Right lung (tissue), 10 donors: ENCODE measurements around the gene UCK1. TPM values are rescaled to one million over a fixed set of nuclear protein-coding genes. Genes with fewer than 3 reads are reported as not detected.

Experiments
- DNase-seq, 2 donors: peaks; one replicate each; pipeline ENCODE4 v3.0.0-alpha.2; 2013
- long read RNA-seq, 8 donors: transcript quantifications; one replicate each; lab custom pipeline, GENCODE V29; 2026
- polyA plus RNA-seq, 5 donors: library from polyadenylated mRNA; unstranded; fragments of 120-200 nt; gene quantifications; one replicate each; pipeline versions ENCODE4 v1.2.1 to v1.2.3, GENCODE V29; 2013; ENCODE audit warnings: inconsistent platforms in 1 of 5, low replicate concordance in 1 of 5; ENCODE audit not compliant: insufficient read length in 5 of 5, insufficient read depth in 1 of 5

The UCK1 gene
- polyA plus RNA-seq, result 10 to 100 TPM; 26.2 to 31.5 (median 30.2) TPM
- long read RNA-seq, donor 1, transcript UCK1-204 (7 exons, 2,167 nt), result major isoform, 14 of 16 reads
- long read RNA-seq, donor 1, partial matches to known transcripts, result 0 of 16 reads
- long read RNA-seq, donor 1, other reads (novel, unspliced or antisense), result 0 of 16 reads
- long read RNA-seq, donor 2, transcript UCK1-204 (7 exons, 2,167 nt), result major isoform, 13 of 13 reads
- long read RNA-seq, donor 2, partial matches to known transcripts, result 0 of 13 reads
- long read RNA-seq, donor 2, other reads (novel, unspliced or antisense), result 0 of 13 reads
- long read RNA-seq, donor 3, transcript UCK1-204 (7 exons, 2,167 nt), result major isoform, 11 of 12 reads
- long read RNA-seq, donor 3, partial matches to known transcripts, result 0 of 12 reads
- long read RNA-seq, donor 3, other reads (novel, unspliced or antisense), result 0 of 12 reads
- long read RNA-seq, donor 4, transcript UCK1-204 (7 exons, 2,167 nt), result major isoform, 7 of 8 reads
- long read RNA-seq, donor 4, partial matches to known transcripts, result 0 of 8 reads
- long read RNA-seq, donor 4, other reads (novel, unspliced or antisense), result 0 of 8 reads
- long read RNA-seq, donor 5, transcript UCK1-204 (7 exons, 2,167 nt), result major isoform, 9 of 9 reads
- long read RNA-seq, donor 5, partial matches to known transcripts, result 0 of 9 reads
- long read RNA-seq, donor 5, other reads (novel, unspliced or antisense), result 0 of 9 reads
- long read RNA-seq, donor 6, transcript UCK1-204 (7 exons, 2,167 nt), result major isoform, 8 of 9 reads
- long read RNA-seq, donor 6, partial matches to known transcripts, result 0 of 9 reads
- long read RNA-seq, donor 6, other reads (novel, unspliced or antisense), result 0 of 9 reads
- long read RNA-seq, donor 7, transcript UCK1-204 (7 exons, 2,167 nt), result major isoform, 12 of 14 reads
- long read RNA-seq, donor 7, partial matches to known transcripts, result 0 of 14 reads
- long read RNA-seq, donor 7, other reads (novel, unspliced or antisense), result 0 of 14 reads
- long read RNA-seq, donor 8, transcript UCK1-204 (7 exons, 2,167 nt), result major isoform, 7 of 7 reads
- long read RNA-seq, donor 8, partial matches to known transcripts, result 0 of 7 reads
- long read RNA-seq, donor 8, other reads (novel, unspliced or antisense), result 0 of 7 reads

DNA sequence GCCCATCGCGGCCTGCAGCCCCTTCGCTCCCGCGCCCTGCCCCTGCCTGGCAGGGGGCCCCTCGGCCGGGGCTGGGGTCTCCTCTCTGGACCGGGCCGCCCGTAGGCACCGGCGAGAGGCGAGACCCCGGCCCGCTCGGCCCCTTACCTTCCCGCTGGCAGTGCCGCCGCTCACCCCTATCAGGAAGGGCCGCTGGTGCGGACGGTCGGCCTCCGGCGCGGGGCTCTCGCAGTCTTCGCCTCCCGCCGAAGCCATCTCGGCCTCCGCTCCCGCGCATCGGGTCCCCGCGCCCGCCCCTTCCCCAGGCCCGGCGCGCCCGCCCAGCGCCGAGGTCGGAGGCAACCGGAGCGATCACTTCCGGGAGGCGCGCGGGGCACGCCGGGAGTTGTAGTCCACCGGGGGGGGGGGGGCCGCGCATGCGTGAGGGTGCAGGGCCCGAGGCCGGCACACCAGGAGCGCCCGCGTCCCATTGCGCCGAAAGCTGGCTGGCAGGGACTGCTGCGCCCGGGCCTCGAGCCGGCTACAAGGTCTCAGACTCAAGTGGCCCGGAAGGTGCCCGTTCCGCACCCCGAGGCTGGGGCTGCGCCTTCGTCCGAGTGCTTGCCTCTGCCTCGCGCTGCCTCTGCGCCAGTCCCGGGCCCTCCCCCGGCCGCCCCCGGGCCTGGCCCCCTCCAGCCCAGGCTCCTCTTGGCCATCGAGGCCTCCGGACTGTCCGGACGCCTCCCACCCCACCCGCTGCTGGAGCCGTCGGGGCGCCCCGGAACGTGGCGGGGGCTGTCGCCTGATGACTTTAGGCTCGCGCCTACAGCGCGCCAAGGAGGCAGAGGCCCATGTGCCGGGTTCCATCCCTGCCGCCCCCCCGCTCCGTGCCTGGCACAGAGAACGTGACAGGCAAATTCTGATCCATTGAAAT, at the start of gene UCK1:
TSS of gene UCK1 (minus strand) at position 344 of the 913 bp plus-strand sequence. CDS start at position 255, 89 bp downstream.
- peak; percentile 85 to 86 for DNase-seq

DNA sequence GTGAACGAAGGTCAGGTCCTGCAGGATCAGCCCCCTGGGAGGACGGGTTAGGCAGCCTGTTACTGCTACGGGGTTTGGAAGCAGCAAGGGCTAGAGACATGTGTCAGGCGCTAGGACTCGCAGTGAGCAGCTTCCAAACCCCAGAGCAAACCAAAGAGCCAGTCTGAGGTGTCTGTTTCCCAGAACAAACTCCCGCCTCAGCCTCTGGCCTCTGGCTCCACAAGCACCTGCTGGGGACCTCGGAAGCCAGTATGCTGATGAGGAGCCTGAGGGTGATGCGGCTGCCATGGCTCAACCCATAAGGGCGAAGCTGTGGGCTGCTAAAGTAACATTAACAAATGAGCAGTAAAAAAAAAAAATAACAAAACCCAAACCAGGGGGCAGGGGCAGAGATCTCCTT, 49.3 kb upstream of the UCK1 start:
- DNase-seq, result no peak

DNA sequence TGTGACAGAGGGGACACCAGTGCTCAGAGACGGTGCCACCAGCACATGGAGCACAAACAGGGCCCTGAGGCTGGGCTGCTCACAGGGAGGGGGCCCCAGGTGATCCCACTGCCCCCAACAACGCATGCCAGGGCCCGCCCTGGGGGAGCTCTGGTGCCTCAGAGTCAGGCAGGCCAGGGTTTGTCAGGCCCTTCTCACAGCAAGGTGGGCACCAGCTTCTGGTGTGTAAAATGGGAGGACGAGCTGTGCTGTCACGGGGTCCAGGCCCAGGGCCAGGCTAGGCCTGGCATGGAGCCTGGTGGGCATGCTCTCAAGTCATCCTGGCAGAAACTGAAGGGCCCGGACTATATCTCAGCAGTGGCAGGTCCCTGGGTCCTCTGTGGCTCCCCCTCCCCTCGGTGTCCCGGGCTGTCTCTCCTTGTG, 48.7 kb upstream of the UCK1 start:
- DNase-seq, result no peak

DNA sequence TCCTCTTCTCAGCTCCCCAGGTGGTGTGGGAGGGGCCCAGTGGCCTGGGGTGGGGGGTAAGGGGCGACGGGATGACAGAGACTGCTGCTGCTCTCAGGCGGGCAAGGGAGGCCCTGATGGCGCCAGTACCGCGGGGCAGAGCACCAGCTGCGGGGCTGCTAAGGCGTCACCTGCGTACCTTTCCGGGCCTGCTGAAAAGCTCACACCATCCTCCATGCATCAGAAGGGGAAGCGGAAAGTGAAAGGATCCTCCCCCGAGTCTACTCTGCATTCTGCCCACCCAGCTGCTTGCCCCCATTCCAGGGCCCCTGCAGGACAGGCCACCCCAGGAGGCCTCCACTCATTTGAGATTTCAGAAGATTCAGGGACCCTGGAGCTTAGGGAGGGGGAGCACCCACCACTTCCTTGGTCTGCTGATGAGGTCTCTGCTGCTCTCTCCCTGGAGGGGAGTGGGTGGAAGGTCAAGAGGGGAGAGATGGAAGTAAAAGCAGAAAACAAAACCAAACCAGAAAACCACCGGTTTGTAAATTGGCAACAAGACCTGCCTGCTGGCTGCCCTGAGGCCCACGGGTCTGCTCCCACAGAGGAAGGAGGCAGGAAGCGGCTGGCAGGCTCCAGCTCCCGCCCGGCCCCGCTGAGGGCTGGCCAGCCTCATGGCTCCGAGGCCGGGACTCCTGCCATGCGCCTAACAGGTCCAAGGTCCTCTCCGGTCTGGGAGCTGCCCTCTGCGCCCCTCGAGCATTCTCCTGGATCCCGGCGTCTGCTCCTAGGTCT, 47.9 kb upstream of the UCK1 start:
- DNase-seq, result no peak

DNA sequence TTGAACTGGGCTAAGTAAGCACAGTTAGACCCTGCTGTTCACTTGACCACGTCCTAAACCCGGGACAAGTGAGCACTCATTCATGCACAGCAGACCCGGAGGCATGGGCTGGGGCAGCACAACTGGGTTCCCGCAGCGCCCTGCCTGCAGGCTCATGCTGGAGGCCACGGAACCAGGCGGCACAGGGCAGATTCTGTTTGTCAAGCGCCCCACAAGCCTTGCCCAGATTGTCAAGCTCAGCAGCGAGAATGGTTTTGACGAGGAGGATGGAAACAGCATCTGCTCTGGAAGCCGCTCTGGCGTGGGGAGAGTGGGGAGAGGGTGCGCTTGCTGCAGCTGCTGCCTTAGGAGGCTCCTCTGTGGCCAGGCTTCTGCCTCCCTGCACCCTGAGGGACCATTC, 47.0 kb upstream of the UCK1 start:
- DNase-seq, result no peak

DNA sequence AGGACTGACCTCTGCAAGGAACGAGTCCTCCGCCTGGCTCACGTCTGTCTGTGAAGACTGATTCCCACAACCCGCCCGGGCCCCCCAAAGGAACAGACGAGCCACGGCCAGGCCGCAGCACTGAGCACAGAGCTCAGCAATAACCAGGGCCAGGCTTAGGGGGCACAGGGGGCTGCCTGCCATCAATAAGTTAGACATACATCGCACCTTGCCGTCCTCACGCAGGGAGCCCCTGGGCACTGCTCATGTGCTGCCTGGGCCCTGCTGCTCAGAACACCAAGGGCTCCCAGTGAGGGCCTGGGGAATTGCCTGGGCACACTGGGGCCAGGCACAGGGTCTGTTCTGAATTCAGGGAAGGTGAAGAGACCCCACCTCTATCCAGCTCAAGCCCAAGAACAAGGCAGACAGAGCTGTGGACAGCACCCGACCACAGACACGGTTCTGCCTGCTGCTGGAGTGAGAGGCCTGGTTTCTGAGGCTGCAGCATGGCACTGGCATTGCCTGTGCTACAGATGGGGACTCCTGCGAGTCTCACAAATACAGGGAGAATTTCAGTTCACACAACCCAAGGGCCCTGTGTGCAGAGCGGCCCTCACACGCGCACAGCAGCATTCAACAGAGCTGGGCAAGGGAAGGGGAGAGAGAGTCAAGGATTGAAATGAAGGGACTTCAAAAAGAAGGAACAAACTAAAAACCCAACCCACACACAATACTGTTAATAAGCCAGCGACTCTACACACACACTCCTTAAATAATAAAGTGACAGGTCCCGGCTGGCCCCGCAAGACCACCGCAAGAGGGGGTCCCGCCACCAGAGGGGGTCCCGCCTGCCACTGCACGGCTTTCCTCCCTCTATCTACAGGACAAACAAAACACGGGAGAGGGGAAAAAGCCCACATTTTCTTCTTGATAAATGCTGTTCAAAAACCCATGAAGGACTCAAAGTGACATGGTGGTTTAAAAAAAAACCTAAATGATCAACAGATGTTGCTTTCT, 46.2 kb upstream of the UCK1 start:
- DNase-seq, result no peak

DNA sequence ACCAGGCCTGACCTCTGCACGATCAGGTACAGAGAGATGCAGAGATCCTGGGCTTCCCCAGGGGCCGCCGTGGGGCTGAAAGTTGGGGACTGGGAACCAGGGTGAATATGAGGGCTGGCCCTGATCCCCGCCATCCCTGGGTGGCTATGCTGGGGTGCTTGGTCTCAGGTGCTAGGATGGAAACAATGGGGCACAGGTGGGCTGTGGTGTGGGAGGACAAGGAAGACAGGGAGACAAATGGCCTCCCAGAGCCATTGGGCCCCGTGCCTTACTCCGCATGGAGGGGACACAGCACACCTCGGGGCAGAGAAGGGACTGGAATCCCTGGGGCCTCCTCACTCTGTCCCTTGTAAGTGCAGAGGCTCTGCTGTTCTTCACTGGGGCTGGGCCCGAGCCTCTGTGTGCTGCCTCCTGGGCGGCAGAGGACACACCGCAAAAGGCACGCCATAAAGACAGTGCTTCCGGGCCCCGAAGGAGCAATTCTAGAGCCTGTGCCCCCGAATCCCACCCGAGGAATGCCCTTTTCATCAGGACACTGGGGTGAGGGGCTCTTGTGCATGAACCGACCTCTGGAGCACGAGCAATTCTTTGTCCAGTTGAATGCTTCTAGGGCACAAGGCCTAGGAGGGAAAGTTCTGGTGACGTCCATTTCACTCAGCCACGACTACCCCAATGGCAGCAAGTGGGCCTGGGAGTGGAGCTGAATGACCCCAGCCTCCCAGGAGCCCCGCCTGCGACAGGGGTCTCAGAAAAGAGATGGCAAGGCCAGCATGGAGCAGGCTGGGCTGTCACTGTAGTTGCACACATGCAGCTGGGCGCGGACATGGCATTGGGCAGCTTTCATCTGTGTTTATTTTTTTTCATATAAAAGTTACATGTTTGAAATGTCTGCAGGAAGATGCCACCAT, 45.1 kb upstream of the UCK1 start:
- DNase-seq, result no peak

DNA sequence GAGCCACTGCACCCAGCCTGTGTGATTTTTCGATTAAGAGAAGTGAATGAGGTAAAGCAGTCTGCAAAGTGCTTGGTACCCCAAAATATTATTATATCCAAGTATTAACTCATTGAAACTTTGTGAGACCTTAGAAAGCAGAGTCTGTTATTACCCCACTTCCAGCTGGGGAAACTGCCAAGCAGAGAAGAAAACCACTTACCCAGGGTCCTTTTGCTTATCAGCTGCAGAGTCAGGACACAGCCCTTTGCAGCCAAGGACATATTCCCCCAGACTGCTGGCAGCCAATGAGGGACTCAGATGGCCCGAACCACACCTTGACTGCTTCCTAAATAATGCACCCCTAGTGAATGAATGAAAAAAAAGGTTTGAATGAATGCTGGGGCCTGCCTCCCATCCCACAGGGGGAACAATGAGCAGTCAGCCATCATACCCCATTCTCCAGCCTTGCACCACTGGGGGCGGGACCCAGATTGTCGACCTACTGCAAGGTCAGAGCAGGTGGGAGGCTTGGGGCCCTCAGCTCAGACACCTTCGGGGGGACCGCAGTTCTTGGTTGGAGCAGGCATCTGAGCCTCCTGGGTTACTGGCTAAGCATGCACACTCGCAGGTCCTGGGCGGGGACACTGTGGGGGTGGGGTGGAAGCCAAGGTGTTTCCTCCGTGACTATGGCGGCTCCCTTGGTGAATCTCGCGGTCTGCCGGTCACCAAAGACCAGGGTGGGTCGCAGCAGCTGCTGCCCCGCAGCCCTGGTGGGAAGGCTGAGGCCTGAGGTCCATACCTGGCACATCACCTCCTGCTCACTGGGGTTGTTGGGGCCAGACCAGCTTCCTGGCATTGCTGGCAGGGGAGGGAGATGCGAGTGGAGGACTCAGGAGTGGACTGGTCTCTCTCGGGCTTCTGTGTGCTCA, 43.9 kb upstream of the UCK1 start:
- DNase-seq, result no peak

DNA sequence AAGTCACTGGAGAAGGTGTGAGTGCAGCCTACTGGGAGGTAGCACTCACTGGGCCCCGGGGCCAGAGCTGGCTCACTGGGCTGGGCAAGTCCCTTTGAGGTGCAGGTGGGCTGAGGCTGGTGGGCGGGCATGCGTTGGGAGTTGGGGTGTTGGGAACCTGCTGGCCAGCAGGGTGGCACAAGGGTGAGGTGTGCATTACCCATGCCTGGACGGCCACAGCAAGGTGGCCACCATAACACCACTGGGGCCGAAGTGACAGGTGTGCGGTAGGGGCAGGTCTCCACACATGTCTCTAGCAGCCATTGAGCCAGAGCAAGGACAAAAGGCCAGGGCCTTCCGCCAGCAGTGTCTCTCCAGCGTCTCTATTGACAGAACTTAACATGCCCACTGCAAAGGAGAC, 36.8 kb upstream of the UCK1 start:
- no peak for DNase-seq

DNA sequence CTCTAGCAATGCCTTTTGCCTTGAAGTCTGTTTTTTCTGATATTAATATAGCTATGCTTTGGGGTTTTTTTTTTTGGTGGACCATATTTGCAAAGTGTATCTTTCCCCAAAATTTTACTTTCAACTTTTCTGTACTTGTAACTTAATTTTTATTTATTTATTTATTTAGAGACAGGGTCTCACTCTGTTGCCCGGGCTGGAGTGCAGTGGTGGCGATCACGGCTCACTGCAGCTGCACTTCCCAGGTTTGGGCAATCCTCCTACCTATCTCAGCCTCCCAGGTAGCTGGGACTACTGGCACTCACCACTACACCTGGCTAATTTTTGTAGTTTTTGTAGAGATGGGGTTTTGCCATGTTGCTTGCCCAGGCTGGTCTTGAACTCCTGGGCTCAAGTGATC, 35.1 kb upstream of the UCK1 start:
- DNase-seq, result no peak

DNA sequence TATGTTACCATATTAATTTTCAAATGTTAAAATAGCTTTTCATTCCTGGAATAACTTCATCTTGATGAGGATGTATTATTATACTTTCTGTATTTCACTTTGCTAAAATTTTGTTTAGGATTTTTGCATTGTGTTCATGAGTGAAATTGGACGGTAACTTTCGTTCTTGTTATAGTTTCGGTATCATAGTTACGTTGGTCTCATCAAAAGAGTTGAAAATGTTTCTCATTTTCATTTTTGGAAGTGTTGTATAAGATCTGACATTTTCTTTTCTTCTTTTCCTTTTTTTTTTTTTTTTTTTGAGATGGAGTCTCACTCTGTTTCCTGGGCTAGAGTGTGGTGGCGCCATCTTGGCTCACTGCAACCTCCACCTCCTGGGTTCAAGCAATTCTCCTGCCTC, 34.3 kb upstream of the UCK1 start:
- DNase-seq, result no peak

DNA sequence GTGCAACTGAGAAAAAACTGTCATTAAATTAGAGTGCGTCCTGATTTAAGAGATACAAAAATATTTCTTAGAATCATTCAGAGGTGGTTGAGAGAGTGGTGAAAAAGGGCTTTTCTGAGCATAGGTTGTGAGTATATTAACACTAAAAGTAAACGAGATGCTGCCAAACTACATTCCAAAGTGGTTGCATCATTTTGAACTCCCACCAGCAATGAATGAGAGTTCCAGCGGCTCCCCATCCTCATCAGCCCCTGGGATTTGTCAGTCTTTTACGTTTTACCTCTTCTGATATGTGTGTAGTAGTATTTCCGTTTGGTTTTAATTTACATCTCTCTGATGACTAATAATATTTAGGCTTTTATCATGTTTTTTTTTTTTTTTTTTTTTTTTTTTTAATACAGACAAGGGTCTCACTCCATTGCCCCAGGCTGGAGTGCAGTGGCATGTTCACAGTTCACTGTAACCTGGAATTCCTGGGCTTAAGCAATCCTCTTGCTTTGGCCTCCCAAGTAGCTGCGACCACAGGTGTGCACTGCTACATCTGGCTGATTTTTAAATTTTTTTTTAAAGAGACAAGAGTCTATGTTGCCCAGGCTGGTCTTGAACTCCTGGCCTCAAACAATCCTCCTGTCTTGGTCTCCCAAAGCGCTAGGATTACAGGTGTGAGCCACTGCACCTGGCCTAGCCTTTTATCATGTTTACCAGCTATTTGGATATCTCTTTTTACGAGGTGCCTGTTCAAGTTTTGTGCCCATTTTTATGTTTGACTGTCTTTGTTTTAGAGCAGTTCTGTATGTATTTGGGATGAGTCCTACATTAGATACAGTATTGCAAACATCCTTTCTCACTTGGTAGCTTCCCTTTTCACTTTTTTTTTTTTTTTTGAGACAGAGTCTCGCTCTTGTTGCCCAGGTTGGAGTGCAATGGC, 31.2 kb upstream of the UCK1 start:
- no peak for DNase-seq

DNA sequence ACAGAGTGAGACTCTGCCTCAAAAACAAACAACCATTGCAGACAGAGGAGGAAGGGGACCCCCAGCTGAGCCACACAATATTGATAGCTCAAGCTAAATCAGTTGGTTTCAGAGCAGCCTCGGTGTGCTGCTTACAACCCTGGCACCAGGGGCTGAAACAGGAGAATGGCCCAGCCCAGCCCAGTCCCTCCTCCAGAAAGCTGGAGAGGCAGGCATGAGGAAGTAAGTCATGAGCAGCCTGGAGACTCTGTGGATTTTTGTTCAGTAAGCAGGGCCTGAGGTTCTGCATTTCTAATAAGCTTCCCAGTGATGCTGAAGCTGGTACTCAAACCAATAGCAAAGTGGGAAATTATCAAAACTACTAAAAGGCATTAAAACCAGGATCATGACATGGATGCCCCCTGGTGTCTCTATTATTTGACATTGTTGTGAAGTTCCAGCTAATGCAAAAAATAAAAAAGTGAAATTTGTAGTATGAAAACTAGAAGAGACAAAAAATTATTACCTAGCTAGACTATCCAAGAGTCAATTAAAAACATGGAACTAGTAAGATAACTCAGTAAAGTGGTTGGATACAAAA, 28.4 kb upstream of the UCK1 start:
- no peak for DNase-seq

DNA sequence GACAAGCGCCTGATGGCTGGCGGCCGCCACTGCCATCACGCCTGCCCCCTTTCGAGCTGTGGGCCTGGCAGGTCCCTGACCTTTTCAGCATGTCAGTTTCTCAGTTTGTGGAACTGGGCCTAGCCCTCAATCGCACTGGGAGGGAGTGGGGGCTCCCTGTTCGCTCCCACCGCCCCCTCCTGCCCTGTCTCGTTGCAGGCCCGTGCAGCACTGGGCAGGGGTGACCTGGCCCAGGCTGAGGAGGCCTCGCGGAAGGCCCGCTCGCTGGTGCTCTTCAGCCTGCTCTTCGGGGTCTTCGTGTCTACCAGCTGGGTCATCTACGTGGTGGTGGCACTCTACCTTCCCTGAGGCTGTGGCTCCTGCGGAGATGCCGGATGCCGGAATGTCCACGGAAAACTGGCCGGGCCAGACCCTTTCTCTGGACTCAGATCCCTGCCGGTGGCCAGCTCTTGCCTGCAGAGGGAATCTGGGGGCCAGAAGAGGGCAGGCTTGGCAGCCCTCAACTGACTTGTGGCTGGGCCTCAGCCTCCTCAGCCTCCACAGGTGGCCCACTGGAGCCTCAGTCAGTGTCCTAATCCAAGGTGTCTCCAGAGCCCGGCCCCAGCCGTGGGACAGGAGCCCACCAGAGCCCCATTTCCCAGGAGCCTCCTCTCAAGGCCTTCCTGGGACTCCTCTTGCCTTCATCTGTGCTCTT, 26.9 kb upstream of the UCK1 start:
- no peak for DNase-seq
